Suprapubic skin (tissue), 4 donors: Measurements from ENCODE around the gene CLSTN1.

Experiments used
- EP300 ChIP-seq: sonication (generic); formaldehyde crosslinking; IDR thresholded peaks from one replicate; pipeline ENCODE4 v1.6.1; 2017; ENCODE audit warnings: antibody characterized with exemption
- POLR2A ChIP-seq, 2 donors: fragments of 450-650 bp; IDR thresholded peaks; one replicate each; pipeline ENCODE4 v1.6.1; 2017; ENCODE audit warnings: antibody characterized with exemption in 2 of 2, mild to moderate bottlenecking in 2 of 2, moderate library complexity in 2 of 2
- POLR2AphosphoS5 ChIP-seq, 3 donors: sonication (generic); formaldehyde crosslinking; IDR thresholded peaks; one replicate each; pipeline ENCODE4 v1.6.1; 2017; ENCODE audit warnings: antibody characterized with exemption in 3 of 3
- TF ChIP-seq, protein P1 (sequence below), 2 donors: fragments of 200-600 bp in 1 of 2; fragments of 450-650 bp in 1 of 2; sonication (generic) in 1 of 2; IDR thresholded peaks; one replicate each; pipeline ENCODE4 v1.5.1; 2016 to 2019; ENCODE audit warnings: antibody characterized with exemption in 2 of 2, mild to moderate bottlenecking in 1 of 2, moderate library complexity in 1 of 2

DNA sequence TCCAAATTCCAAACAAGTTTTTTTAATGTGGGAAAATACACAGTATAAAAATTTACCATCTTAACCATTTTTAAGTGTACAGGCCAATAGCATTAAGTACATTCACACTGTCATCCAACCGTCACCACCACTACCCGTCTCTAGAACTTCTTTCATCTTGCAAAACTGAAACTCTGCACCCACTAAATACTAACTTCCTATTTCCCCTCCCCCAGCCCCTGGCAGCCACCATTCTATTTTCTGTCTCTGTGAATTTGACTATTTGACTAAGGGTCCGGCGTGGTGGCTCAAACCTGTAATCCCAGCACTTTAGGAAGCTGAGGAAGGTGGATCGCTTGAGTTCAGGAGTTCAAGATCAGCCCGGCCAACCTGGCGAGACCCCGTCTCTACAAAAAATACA lies 36.1 kb downstream of the CLSTN1 start:
- TF ChIP-seq POLR2A (IDR thresholded peaks at IDR 0.05) (no peak), POLR2AphosphoS5 (IDR thresholded peaks at IDR 0.05) (no peak), EP300 (no peak)
- TF ChIP-seq, protein P1, sequence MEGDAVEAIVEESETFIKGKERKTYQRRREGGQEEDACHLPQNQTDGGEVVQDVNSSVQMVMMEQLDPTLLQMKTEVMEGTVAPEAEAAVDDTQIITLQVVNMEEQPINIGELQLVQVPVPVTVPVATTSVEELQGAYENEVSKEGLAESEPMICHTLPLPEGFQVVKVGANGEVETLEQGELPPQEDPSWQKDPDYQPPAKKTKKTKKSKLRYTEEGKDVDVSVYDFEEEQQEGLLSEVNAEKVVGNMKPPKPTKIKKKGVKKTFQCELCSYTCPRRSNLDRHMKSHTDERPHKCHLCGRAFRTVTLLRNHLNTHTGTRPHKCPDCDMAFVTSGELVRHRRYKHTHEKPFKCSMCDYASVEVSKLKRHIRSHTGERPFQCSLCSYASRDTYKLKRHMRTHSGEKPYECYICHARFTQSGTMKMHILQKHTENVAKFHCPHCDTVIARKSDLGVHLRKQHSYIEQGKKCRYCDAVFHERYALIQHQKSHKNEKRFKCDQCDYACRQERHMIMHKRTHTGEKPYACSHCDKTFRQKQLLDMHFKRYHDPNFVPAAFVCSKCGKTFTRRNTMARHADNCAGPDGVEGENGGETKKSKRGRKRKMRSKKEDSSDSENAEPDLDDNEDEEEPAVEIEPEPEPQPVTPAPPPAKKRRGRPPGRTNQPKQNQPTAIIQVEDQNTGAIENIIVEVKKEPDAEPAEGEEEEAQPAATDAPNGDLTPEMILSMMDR (IDR thresholded peaks at IDR 0.05), result no peak
